GM21367 (cell line): ENCODE data around the gene FGF11.

ENCODE experiments used
- ATAC-seq: cut with Tn5 transposase; IDR thresholded peaks from one replicate; pipeline ENCODE4 v1.9.1; 2021; ENCODE audit not compliant: unreplicated experiment

FGF11 gene

GRCh38 chr17:7408252-7408727, 31.0 kb upstream of the FGF11 start:
- no peak for ATAC-seq

DNA sequence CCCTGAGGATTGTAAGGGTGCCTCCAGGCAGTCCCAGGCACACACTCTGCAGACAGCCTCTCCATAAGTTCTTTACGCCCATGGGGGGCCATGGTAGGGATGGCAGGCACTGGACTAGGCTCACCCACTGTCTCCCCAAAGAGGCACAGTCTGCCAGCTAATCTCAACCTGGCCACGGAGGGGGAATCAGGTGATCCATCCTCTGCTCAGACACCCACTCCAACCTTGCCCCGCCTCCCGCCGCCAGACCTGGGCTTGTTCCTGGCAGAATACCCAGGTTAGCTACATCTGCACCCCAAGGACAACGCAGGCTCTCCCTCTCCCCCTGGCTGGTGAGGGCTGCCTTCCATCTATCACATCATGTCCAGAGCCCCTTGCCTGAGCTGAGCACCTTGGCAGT, 30.4 kb upstream of the FGF11 start:
- ATAC-seq: no peak

DNA sequence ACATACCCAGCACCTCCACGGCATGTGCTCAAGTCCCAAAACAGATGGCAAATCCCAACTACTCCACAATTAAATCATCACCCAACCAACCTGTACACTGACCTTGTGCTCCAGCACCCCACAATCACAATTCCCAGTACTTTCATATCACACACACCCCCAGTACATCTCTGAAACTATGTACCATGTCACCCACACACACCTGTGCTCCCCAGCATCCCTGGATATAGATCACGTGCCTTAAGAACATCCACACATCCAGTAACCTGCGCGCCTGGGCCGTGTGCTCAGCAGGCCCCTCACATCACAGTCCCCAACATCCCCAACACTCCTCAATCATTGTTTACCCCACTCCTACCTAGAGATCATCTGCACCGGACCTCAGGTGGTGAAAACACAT, 29.6 kb upstream of the FGF11 start:
- no peak for ATAC-seq

DNA sequence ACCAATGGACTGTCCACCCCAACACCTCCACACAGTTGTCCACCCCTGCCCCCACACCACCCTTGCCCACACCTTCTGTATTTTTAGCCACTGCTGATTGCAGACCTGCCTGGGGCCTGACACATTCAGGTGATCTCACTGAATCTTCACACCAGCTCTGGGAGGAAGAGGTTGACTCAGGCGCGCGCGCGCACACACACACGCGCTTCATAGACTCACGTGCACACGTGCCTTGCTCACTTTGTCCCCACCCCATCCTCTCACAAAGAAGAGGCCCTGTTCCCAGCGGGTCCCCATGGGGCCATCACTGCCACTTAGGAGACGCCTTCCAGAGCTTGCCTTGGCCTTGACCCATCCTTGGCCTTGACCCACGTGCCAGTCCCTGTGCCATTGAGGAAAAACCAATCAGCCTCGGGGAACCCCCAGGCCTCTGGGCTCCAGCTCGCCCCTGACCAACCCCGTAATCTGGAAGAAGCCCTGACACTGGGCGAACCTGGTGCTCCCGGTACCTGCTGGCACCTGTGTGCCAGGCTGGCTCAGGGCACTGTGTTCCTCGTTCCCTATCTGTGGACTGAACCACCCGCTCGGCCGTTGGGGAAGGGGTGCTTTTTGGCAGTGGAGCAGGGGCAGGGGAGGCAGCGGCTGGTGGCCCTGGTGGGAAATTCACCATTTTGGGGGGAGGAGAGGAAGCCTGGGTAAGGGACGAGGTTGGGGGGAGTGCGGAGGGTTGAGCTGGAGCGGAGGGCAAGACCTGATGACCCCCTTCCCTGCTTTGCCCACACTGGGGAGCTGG, 28.5 kb upstream of the FGF11 start:
- no peak for ATAC-seq

DNA sequence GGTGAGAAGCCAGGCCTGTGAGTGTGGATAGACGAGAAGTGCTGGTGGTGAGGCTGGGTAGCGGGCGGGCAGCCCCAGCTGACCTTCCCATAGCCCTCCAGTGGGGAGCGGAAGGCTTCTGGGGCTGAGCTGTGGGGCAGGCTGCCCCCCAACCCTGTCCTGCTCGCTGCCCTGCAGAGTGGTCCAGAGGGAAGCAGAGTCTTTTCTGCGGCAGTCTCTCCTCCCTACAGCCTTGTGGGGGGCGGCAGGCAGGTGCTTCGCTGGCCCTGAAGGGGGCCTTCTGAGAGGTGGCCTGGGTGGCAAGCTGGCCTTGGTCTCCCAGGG, 27.9 kb upstream of the FGF11 start:
- ATAC-seq: no peak

DNA sequence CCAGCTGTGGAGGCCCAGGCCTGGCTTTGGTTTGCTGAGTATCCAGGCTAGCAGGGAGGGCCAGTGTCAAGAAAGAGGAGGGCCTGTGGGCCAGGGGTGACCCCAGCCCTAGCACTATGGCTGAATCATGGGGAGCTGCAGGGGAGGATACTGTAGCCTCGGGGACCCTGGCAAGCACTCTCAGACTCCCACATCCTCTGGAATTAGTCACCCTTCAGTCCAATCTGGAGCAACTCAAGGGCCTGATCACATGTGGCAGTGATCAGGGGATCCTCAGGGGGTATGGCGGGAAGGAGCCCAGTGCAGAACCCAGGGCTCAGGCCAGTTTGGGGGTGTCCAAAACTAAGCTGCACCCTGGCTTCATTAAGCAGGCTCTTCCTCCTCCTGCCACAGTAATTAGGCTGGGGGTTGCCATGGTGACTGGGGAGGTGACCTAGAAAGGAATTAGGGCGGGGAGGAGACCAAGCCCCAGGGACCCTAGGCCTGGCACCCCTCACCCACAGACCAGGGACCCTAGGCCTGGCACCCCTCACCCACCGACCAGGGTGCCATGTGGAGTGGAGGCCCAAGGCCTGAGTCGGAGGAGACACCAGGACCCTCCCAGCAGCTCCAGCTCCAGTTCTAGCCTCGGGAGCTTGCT, 25.8 kb upstream of the FGF11 start:
- no peak for ATAC-seq

GRCh38 chr17:7414837-7415236, 24.5 kb upstream of the FGF11 start:
- ATAC-seq: no peak

DNA sequence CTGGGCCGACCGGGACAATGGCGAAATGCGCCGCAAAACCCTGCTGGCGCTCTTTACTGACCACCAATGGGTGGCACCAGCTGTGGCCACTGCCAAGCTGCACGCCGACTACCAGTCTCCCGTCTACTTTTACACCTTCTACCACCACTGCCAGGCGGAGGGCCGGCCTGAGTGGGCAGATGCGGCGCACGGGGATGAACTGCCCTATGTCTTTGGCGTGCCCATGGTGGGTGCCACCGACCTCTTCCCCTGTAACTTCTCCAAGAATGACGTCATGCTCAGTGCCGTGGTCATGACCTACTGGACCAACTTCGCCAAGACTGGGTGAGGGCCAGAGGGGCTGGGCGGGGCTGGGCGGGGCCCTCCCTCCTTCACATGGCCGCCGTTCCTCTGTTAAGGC, 23.5 kb upstream of the FGF11 start:
- no peak for ATAC-seq

- ATAC-seq: no peak
These were observed 23.0 kb upstream of the FGF11 start for GRCh38 chr17:7416323-7416722.

DNA sequence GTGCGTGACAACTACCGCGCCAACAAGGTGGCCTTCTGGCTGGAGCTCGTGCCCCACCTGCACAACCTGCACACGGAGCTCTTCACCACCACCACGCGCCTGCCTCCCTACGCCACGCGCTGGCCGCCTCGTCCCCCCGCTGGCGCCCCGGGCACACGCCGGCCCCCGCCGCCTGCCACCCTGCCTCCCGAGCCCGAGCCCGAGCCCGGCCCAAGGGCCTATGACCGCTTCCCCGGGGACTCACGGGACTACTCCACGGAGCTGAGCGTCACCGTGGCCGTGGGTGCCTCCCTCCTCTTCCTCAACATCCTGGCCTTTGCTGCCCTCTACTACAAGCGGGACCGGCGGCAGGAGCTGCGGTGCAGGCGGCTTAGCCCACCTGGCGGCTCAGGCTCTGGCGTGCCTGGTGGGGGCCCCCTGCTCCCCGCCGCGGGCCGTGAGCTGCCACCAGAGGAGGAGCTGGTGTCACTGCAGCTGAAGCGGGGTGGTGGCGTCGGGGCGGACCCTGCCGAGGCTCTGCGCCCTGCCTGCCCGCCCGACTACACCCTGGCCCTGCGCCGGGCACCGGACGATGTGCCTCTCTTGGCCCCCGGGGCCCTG, 22.2 kb upstream of the FGF11 start:
- ATAC-seq: no peak

GRCh38 chr17:7418472-7419152, 20.7 kb upstream of the FGF11 start:
- no peak for ATAC-seq

DNA sequence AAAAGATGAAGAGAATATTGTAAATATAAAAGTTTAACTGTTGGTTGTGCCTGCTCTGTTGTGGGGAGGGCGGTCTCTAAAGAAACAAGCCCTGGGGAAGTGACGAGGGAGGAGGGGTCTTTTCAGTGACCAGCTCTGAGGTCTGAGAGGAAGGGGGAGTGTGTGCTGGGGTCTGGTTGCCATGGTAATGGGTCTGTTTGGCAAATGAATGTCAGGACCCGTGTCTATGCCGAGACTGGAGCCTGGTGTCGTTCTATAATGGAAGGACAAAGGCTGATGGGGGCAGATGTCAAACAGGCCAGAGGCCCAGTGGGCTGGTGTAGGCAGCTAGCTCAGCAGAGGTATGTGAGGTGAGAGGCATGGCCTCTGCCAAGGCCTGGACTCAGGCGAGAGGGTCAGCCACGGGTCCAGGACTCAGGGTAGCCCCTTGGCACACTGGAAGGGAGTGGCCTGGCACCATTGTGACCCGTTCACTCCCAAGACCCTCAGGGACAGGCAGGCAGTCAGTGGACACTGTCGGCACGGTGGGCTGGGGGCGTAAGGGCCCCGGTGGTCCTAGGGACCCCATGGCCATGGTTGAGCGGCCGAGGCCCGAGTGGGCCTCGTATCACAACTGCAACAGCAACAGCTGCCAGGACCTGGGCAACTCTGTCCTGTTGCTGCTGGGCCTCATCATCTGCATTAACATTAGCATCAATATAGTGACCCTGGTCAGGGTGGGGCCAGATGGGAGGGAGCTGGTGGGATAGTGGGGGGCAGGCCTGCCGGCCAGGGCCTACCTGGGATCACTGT, 19.3 kb upstream of the FGF11 start, which contains the start of gene SPEM1:
SPEM1 (plus strand) TSS at position 506 of the 792 bp plus-strand sequence; CDS start at position 567, 61 bp downstream.
- ATAC-seq: no peak

GRCh38 chr17:7421186-7421585, 18.1 kb upstream of the FGF11 start:
- no peak for ATAC-seq

DNA sequence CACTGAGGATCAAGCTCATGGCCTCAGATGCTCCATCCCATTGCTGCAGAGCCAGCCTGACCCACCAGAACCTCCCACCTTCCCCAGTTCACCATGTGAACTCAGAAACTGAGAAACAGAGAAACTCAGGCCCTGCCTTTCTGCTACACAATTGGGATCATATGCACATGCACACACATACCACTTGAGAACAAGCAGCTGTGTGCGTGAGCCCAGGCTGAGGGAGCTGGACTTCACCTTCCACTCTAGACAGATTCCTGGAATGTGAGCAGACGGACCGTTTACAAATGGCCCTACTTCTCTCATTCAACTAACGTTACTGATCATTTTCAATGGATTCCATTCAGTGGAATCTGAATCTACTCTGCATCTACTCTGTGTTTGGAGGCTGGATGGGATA, 15.6 kb upstream of the FGF11 start:
- no peak for ATAC-seq

- no peak for ATAC-seq
These were observed 14.0 kb upstream of the FGF11 start, which contains the start of gene SPEM2 for GRCh38 chr17:7425316-7425715. TSS of gene SPEM2 (plus strand) at chr17:7425616. CDS start at chr17:7425689, 73 bp downstream.

GRCh38 chr17:7425756-7426155, 13.6 kb upstream of the FGF11 start:
- ATAC-seq: no peak

DNA sequence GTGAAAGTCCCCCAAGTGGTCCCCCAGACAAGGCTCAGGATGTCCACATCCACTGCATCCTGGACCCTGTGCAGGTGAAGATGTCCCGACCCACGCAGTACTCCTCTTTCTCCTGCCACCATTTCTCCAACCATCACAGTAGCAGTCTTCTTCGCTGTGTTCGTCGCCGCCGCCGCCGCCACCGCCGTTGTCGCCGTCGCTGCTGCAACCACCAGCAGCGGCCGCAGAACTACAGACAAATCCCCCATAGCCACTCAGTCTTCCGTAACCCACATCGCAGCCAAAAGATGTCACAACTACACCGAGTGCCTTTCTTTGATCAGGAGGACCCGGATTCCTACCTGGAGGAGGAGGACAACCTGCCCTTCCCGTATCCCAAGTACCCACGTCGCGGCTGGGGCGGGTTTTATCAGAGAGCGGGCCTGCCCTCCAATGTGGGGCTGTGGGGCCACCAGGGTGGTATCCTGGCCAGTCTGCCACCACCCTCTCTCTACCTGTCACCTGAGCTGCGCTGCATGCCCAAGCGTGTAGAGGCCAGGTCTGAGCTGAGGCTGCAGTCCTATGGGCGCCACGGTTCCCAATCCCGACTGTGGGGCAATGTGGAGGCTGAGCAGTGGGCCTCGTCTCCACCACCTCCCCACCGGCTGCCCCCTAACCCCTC, 13.0 kb upstream of the FGF11 start:
- no peak for ATAC-seq

DNA sequence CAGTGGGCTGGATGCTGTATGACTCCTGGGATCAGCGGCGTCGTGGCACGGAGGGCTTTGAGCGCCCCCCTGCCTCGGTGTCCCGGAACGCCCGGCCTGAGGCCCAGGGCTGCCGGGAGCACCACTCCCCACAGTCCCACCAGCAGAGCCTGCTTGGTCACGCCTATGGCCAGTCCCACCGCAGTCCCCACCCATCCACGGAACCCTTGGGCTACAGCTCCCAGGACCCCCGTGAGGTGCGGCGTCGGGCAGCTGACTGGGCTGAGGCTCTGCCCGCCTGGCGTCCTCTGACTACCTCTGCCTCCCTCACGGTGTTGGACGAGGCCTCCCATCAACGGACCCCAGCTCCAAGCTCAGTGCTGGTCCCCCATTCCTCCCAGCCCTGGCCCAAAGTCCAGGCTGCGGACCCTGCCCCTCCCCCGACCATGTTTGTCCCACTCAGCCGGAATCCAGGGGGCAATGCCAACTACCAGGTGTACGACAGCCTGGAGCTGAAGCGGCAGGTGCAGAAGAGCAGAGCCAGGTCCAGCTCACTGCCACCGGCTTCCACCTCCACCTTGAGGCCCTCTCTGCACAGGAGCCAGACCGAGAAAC, 12.3 kb upstream of the FGF11 start:
- no peak for ATAC-seq

- ATAC-seq: no peak
These were observed 11.8 kb upstream of the FGF11 start for GRCh38 chr17:7427549-7427948.

GRCh38 chr17:7428557-7428956, 10.8 kb upstream of the FGF11 start, which contains the start of gene SPEM3:
TSS of gene SPEM3 (plus strand) at chr17:7428857. CDS start at chr17:7428903, 46 bp downstream.
- ATAC-seq: no peak
